HCT116 (cell line): Measurements from ENCODE around the gene NAXE. TPM values are rescaled to one million over a fixed set of nuclear protein-coding genes. Genes with fewer than 3 reads are reported as not detected.

ENCODE experiments used
- ATAC-seq: fragments of 200-7000 bp; cut with Tn5 transposase; 2 replicates; pipeline ENCODE4 v1.9.1; 2020; ENCODE audit warnings: mild to moderate bottlenecking, moderate library complexity
- BruUV-seq: library from RNA; stranded (reverse); fragments of 400-500 nt; replicated peaks from 2 replicates; lab custom pipeline; 2021; lab: Mats Ljungman, UMichigan
- CTCF ChIA-PET: fragments of 300-600 bp; sonication (Branson Sonifier 250); formaldehyde crosslinking; loops from one replicate; lab custom pipeline; 2021; ENCODE audit warnings: antibody characterized with exemption; lab: Charles Lee
- POLR2A ChIA-PET: fragments of 300-600, 350-600 bp; sonication (Branson Sonifier 250); formaldehyde crosslinking; loops from one replicate; lab custom pipeline; 2021; ENCODE audit warnings: antibody characterized with exemption; lab: Charles Lee
- RAD21 ChIA-PET, 2 experiments: fragments of 300-600 bp; sonication (Branson Sonifier 250); formaldehyde crosslinking; loops; one replicate each; lab custom pipeline; 2023; ENCODE audit warnings: low total read pairs in 2 of 2; ENCODE audit not compliant: uncharacterized antibody in 2 of 2, unreplicated experiment in 2 of 2, low non-redundant PET in 1 of 2; lab: Charles Lee
- DNase-seq: peaks from one replicate; pipeline ENCODE4 v3.0.0-alpha.2; 2010; ENCODE audit warnings: low read depth, low spot score
- H2AFZ ChIP-seq: fragments of 200-600 bp; shearing (Covaris generic), sonication (generic); 2 replicates; pipeline ENCODE4 v1.6.1; 2017; ENCODE audit warnings: low read depth, mixed run types, mixed read lengths, antibody characterized with exemption, low read length; ENCODE audit not compliant: poor library complexity, severe bottlenecking
- H3K27ac ChIP-seq: 2 replicates; pipeline ENCODE4 v1.5.1; 2012; ENCODE audit warnings: low read depth, low read length
- H3K27me3 ChIP-seq: fragments of 200-600 bp; sonication (generic); 2 replicates; pipeline ENCODE4 v1.6.1; 2016; ENCODE audit warnings: mixed run types, low read length, mixed read lengths; ENCODE audit not compliant: insufficient read depth
- H3K36me3 ChIP-seq, 2 experiments: fragments of 200-500 bp in 1 of 2; fragments of 200-600 bp in 1 of 2; sonication (Bioruptor generic) in 1 of 2; sonication (generic) in 1 of 2; 2 replicates each; pipeline versions ENCODE4 v1.5.1 to v1.6.1; 2014 to 2016; ENCODE audit warnings: low read length in 2 of 2, inconsistent platforms in 1 of 2, mixed read lengths in 1 of 2, mixed run types in 1 of 2; ENCODE audit not compliant: insufficient read depth in 2 of 2, control insufficient read depth in 1 of 2
- H3K4me1 ChIP-seq, 2 experiments: fragments of 200-600 bp in 1 of 2; sonication (generic) in 1 of 2; 2 replicates each; pipeline versions ENCODE4 v1.5.1 to v1.6.1; 2012 to 2017; ENCODE audit warnings: low read length in 2 of 2, inconsistent platforms in 1 of 2, mild to moderate bottlenecking in 1 of 2, mixed read lengths in 1 of 2, mixed run types in 1 of 2, moderate library complexity in 1 of 2; ENCODE audit not compliant: insufficient read depth in 2 of 2, control insufficient read depth in 1 of 2
- H3K4me2 ChIP-seq: fragments of 200-600 bp; sonication (generic); 2 replicates; pipeline ENCODE4 v1.6.1; 2017; ENCODE audit warnings: mixed run types, low read length, mixed read lengths
- H3K4me3 ChIP-seq, 2 experiments: fragments of 200-600 bp in 1 of 2; sonication (generic) in 1 of 2; replicated peaks in 1 of 2; 2 replicates each; pipeline ENCODE4 v1.5.1; 2011 to 2016; ENCODE audit warnings: low read length in 2 of 2, control low read depth in 1 of 2, low read depth in 1 of 2, mild to moderate bottlenecking in 1 of 2, mixed read lengths in 1 of 2, mixed run types in 1 of 2
- H3K79me2 ChIP-seq: fragments of 200-600 bp; sonication (generic); 2 replicates; pipeline ENCODE4 v1.6.1; 2017; ENCODE audit warnings: mild to moderate bottlenecking, mixed run types, low read length, moderate library complexity, mixed read lengths; ENCODE audit not compliant: insufficient read depth
- H3K9ac ChIP-seq: fragments of 200-600 bp; sonication (generic); 2 replicates; pipeline ENCODE4 v1.6.1; 2016; ENCODE audit warnings: low read length, mixed read lengths
- H3K9me2 ChIP-seq: fragments of 200-600 bp; sonication (generic), shearing (Covaris generic); 2 replicates; pipeline ENCODE4 v1.6.1; 2017; ENCODE audit warnings: mixed run types, mild to moderate bottlenecking, moderate library complexity; ENCODE audit not compliant: insufficient read depth
- H3K9me3 ChIP-seq, 2 experiments: fragments of 200-500 bp in 1 of 2; fragments of 200-600 bp in 1 of 2; sonication (Bioruptor generic) in 1 of 2; sonication (generic) in 1 of 2; 2 replicates each; pipeline ENCODE4 v1.6.1; 2014 to 2017; ENCODE audit warnings: low read length in 2 of 2, mixed read lengths in 2 of 2, inconsistent platforms in 1 of 2, low read depth in 1 of 2, mild to moderate bottlenecking in 1 of 2, mixed run types in 1 of 2, moderate library complexity in 1 of 2; ENCODE audit not compliant: control insufficient read depth in 1 of 2, insufficient read depth in 1 of 2
- H4K20me1 ChIP-seq: fragments of 200-600 bp; sonication (generic), shearing (Covaris generic); 2 replicates; pipeline ENCODE4 v1.6.1; 2017; ENCODE audit warnings: mixed run types, mild to moderate bottlenecking, moderate library complexity; ENCODE audit not compliant: insufficient read depth
- CBX3 ChIP-seq: IDR thresholded peaks from 2 replicates; pipeline ENCODE4 v1.6.1; 2012; ENCODE audit warnings: low read depth
- EGR1 ChIP-seq: IDR thresholded peaks from 2 replicates; pipeline ENCODE4 v1.6.1; 2012; ENCODE audit warnings: low read depth
- EZH2phosphoT487 ChIP-seq: fragments of 200-600 bp; IDR thresholded peaks from 2 replicates; pipeline ENCODE4 v1.6.1; 2018; ENCODE audit warnings: antibody characterized with exemption, borderline replicate concordance
- JUND ChIP-seq: IDR thresholded peaks from 2 replicates; pipeline ENCODE4 v1.6.1; 2012
- POLR2A ChIP-seq: IDR thresholded peaks from 2 replicates; pipeline ENCODE4 v1.7.0; 2011; ENCODE audit warnings: borderline replicate concordance; ENCODE audit not compliant: insufficient read depth, insufficient read length; ENCODE audit errors: extremely low read depth
- REST ChIP-seq: IDR thresholded peaks from 2 replicates; pipeline ENCODE4 v1.6.1; 2012; ENCODE audit warnings: low read depth
- SIN3A ChIP-seq: IDR thresholded peaks from 2 replicates; pipeline ENCODE4 v1.6.1; 2012; ENCODE audit warnings: low read depth
- SP1 ChIP-seq: IDR thresholded peaks from 2 replicates; pipeline ENCODE4 v1.6.1; 2012; ENCODE audit warnings: low read depth
- SRF ChIP-seq: IDR thresholded peaks from 2 replicates; pipeline ENCODE4 v1.6.1; 2012; ENCODE audit warnings: low read depth
- YY1 ChIP-seq: IDR thresholded peaks from 2 replicates; pipeline ENCODE4 v1.6.1; 2011; ENCODE audit warnings: low read length, low read depth, moderate library complexity, mild to moderate bottlenecking; ENCODE audit not compliant: insufficient replicate concordance; ENCODE audit errors: extremely low read depth
- ZFX ChIP-seq: fragments of 450-650 bp; IDR thresholded peaks from 2 replicates; pipeline ENCODE4 v1.6.1; 2017
- intact Hi-C: fragments of 100-400 bp; cut with micrococcal nuclease; formaldehyde crosslinking; loops from 2 replicates; pipeline ENCODE4 v1.10.0; 2022
- total RNA-seq: library from RNA; stranded (reverse); gene quantifications from one replicate; pipeline ENCODE4 v1.2.1, GENCODE V29; 2021; ENCODE audit not compliant: unreplicated experiment

NAXE gene
- total RNA-seq, 1 experiment from 2014 or later = 139 TPM

DNA sequence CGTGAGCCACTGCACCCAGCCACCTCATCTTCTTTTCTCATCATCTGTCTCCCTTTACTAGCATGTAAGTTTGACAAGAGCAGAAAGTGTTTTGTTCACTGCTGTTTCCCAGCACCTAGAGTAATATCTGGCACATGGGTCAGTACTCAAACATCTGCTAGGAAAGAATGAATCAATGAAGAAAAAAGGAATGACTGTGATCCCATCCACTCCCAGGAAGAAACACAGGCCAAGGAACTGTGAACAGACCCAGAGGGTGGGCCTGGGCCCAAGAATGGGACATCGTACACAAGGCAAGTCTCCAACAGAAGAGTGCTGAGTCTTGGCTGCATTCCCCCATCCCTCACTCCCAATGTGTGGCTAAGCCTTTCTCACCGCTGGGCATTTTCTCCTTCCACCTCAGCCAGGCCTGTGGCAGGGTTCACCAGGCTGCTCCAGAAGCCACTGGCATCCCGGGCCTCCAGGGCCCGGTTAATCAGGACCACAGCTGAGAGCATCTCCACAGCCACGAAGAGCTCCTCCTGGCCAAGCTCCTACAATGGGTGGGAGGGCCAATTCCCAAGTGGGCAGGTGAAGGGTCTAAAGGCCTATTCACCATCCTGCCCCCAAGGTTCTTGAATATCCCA, 37.6 kb upstream of the NAXE start:
- Histone ChIP-seq H3K36me3 (peaks cover 8 to 20% of the 10 kb centered on the region in 2 experiments; a peak in 3 of 4 replicates), H3K9ac (no peak overlapping the region)
- BruUV-seq = no TSS peak
- TF ChIP-seq JUND (no peak), POLR2A (no peak), REST (no peak), SP1 (no peak), ZFX (no peak), SIN3A (no peak), EZH2phosphoT487 (no peak), CBX3 (no peak), YY1 (no peak), SRF (no peak), EGR1 (no peak)
- TF ChIP-seq, all 23 proteins: peak for 0
- ChIA-PET CTCF (no interaction called here), RAD21 (no interaction called here), POLR2A (no interaction called here)
- intact Hi-C loops = loop anchor here (5.0 kb wide), 1 partner anchor 42 kb away; no protein-coding TSS in a partner anchor
- Histone ChIP-seq H3K4me2 (no peak overlapping the region), H3K9me3 (no peaks in the 10 kb centered on the region), H3K4me1 (peaks cover 0 to 17% of the 10 kb centered on the region in 2 experiments; a peak in 2 of 4 replicates), H3K27ac (no peak overlapping the region), H2AFZ (no peak overlapping the region), H3K9me2 (no peaks in the 10 kb centered on the region), H4K20me1 (no peaks in the 10 kb centered on the region), H3K79me2 (no peaks in the 10 kb centered on the region), H3K27me3 (no peaks in the 10 kb centered on the region), H3K4me3 (no peak overlapping the region)
- ATAC-seq = no peak
- no peak for DNase-seq
